ENCODE data around the gene IFI16. TPM values are rescaled to one million over a fixed set of nuclear protein-coding genes. Genes with fewer than 3 reads are reported as not detected.
"Not testable (repeated sequence)": the region's sequence is repeated elsewhere in the genome, so short reads cannot be mapped to it uniquely, and the experiment has no call there.

IFI16 gene
- total RNA-seq, 4 donors from 2014 or later = 46.1 to 154 (median 96.9) TPM

- no peak for TF ChIP-seq POLR2A (IDR thresholded peaks at IDR 0.05)
- no peak for TF ChIP-seq CTCF (IDR thresholded peaks at IDR 0.05)
- DNase-seq = no peak
- H3K9me3 ChIP-seq = no peaks in the 10 kb centered on the region
- H3K4me3 ChIP-seq = peak overlapping the region; percentile 40 to 79 (median 56)
- no peaks in the 10 kb centered on the region for H3K27me3 ChIP-seq
- intact Hi-C loops (cut with DNase I) = no loop called here
- H3K27ac ChIP-seq = peak overlapping the region; percentile 81 to 90 (median 90)
- WGBS, 2 donors = 6% methylated on average over 5 of the region's 5 CpGs
- H3K36me3 ChIP-seq = peaks cover 0 to 8% (median 0%) of the 10 kb centered on the region in 3 donors
- H3K4me1 ChIP-seq = peaks cover 18 to 59% (median 31%) of the 10 kb centered on the region in 3 donors
These were observed 684 bp downstream of the IFI16 start for GRCh38 chr1:159010391-159010790.

GRCh38 chr1:159011001-159011400 is 1.3 kb downstream of the IFI16 start:
- Histone ChIP-seq H3K27ac (peak overlapping the region; percentile 81 to 90 (median 90)), H3K4me3 (peak overlapping the region; percentile 40 to 79 (median 56)), H3K4me1 (peaks cover 24 to 59% (median 31%) of the 10 kb centered on the region in 3 donors), H3K36me3 (peaks cover 0 to 11% (median 3%) of the 10 kb centered on the region in 3 donors)
- H3K27me3 ChIP-seq; DNase-seq; intact Hi-C loops (cut with DNase I); H3K9me3 ChIP-seq: not testable (repeated sequence)
- WGBS, 2 donors = 2 to 6% methylated on average over 8 to 9 of the region's 9 CpGs

- no peaks in the 10 kb centered on the region for H3K9me3 ChIP-seq
- no peak for TF ChIP-seq POLR2A (IDR thresholded peaks at IDR 0.05)
- TF ChIP-seq CTCF (IDR thresholded peaks at IDR 0.05) = no peak
- DNase-seq = no peak
- peak overlapping the region in 3 of 4 donors; percentile 81 to 90 (median 90) for H3K27ac ChIP-seq
- intact Hi-C loops (cut with DNase I) = no loop called here
- H3K27me3 ChIP-seq = no peaks in the 10 kb centered on the region
- peaks cover 30 to 65% (median 38%) of the 10 kb centered on the region in 3 donors for H3K4me1 ChIP-seq
- H3K36me3 ChIP-seq = peaks cover 0 to 19% (median 11%) of the 10 kb centered on the region in 3 donors
- peak overlapping the region; percentile 22 to 79 (median 56) for H3K4me3 ChIP-seq
These were observed 2.0 kb downstream of the IFI16 start for GRCh38 chr1:159011751-159012150.

- WGBS, 2 donors = 5 to 12% methylated on average over 6 of the region's 6 CpGs
- Histone ChIP-seq H3K27ac (peak overlapping the region; percentile 76 to 90 (median 86)), H3K4me3 (peak overlapping the region; percentile 22 to 79 (median 56)), H3K27me3 (no peaks in the 10 kb centered on the region), H3K36me3 (peaks cover 0 to 26% (median 15%) of the 10 kb centered on the region in 3 donors), H3K9me3 (no peaks in the 10 kb centered on the region), H3K4me1 (peaks cover 34 to 72% (median 43%) of the 10 kb centered on the region in 3 donors)
- intact Hi-C loops (cut with DNase I) = no loop called here
- TF ChIP-seq CTCF (IDR thresholded peaks at IDR 0.05) (no peak), POLR2A (IDR thresholded peaks at IDR 0.05) (peak in 2 of 4 donors; percentile 5 to 76)
- no peak for DNase-seq
These were observed 2.8 kb downstream of the IFI16 start for GRCh38 chr1:159012495-159012894.

- Histone ChIP-seq H3K27ac (peak overlapping the region in 3 of 4 donors; percentile 81 to 90 (median 90)), H3K36me3 (peaks cover 0 to 42% (median 25%) of the 10 kb centered on the region in 3 donors), H3K4me1 (peaks cover 34 to 78% (median 48%) of the 10 kb centered on the region in 3 donors), H3K27me3 (no peaks in the 10 kb centered on the region), H3K4me3 (peak overlapping the region in 3 of 4 donors; percentile 54 to 79 (median 57)), H3K9me3 (no peaks in the 10 kb centered on the region)
- intact Hi-C loops (cut with DNase I) = no loop called here
- DNase-seq = no peak
- TF ChIP-seq CTCF (IDR thresholded peaks at IDR 0.05) (no peak), POLR2A (IDR thresholded peaks at IDR 0.05) (no peak)
- 69 to 80% methylated on average over 3 of the region's 3 CpGs for WGBS, 2 donors
These were observed 4.4 kb downstream of the IFI16 start for GRCh38 chr1:159014003-159014571.

All from esophagus squamous epithelium (tissue), 5 donors.